CD14-positive monocyte (primary cell): ENCODE results near the gene ZCCHC14. TPM values are rescaled to one million over a fixed set of nuclear protein-coding genes. Genes with fewer than 3 reads are reported as not detected.
A peak's percentile ranks its signal among the peaks of the same experiment; 100 is the strongest.

Experiments
- DNase-seq, 3 donors: peaks; one replicate each; pipeline ENCODE4 v3.0.0-alpha.2; 2011 to 2022
- H2AFZ ChIP-seq: 2 replicates; pipeline ENCODE4 v1.6.0; 2012; ENCODE audit warnings: mild to moderate bottlenecking, low read depth, low read length, inconsistent platforms; ENCODE audit not compliant: insufficient read depth, poor library complexity, severe bottlenecking
- H3K27ac ChIP-seq, 2 donors: 1 replicate in 1 of 2; 2 replicates in 1 of 2; pipeline ENCODE4 v1.5.1; 2012 to 2013; ENCODE audit warnings: low read length in 2 of 2, control low read depth in 1 of 2, inconsistent platforms in 1 of 2, low read depth in 1 of 2, mild to moderate bottlenecking in 1 of 2
- H3K27me3 ChIP-seq, 2 donors: one replicate each; pipeline versions ENCODE4 v1.6.0 to v1.6.1; 2011 to 2013; ENCODE audit warnings: low read length in 2 of 2; ENCODE audit not compliant: control insufficient read depth in 2 of 2, insufficient read depth in 2 of 2
- H3K36me3 ChIP-seq, 2 donors: replicated peaks in 1 of 2; 1 replicate in 1 of 2; 2 replicates in 1 of 2; pipeline versions ENCODE4 v1.5.1 to v1.6.1; 2012 to 2013; ENCODE audit warnings: low read length in 2 of 2, control low read depth in 1 of 2, inconsistent platforms in 1 of 2, mild to moderate bottlenecking in 1 of 2; ENCODE audit not compliant: insufficient read depth in 2 of 2, control insufficient read depth in 1 of 2
- H3K4me1 ChIP-seq, 2 donors: 1 replicate in 1 of 2; 2 replicates in 1 of 2; pipeline versions ENCODE4 v1.5.1 to v1.6.1; 2012 to 2013; ENCODE audit warnings: low read length in 2 of 2, control low read depth in 1 of 2, inconsistent platforms in 1 of 2, mild to moderate bottlenecking in 1 of 2, moderate library complexity in 1 of 2; ENCODE audit not compliant: insufficient read depth in 2 of 2, control insufficient read depth in 1 of 2
- H3K4me2 ChIP-seq: replicated peaks from 2 replicates; pipeline ENCODE3; 2012; ENCODE audit warnings: low read length, moderate library complexity, mild to moderate bottlenecking; ENCODE audit not compliant: poor library complexity, severe bottlenecking; ENCODE audit errors: extremely low read depth
- H3K4me3 ChIP-seq, 3 experiments: fragments of 200-600 bp in 1 of 3; sonication (generic) in 1 of 3; replicated peaks in 1 of 3; 1 replicate in 2 of 3; 2 replicates in 1 of 3; pipeline ENCODE4 v1.5.1; 2011 to 2013; ENCODE audit warnings: low read length in 3 of 3, mild to moderate bottlenecking in 3 of 3, control low read depth in 2 of 3, low read depth in 2 of 3, inconsistent platforms in 1 of 3, moderate library complexity in 1 of 3
- H3K79me2 ChIP-seq: 2 replicates; pipeline ENCODE4 v1.6.0; 2012; ENCODE audit warnings: mild to moderate bottlenecking, control low read depth, inconsistent platforms, low read length, moderate library complexity; ENCODE audit not compliant: insufficient read depth
- H3K9ac ChIP-seq: 2 replicates; pipeline ENCODE4 v1.6.0; 2017; ENCODE audit warnings: low read length, mild to moderate bottlenecking; ENCODE audit not compliant: insufficient read depth, poor library complexity, severe bottlenecking
- H3K9me3 ChIP-seq, 2 donors: replicated peaks in 1 of 2; 1 replicate in 1 of 2; 2 replicates in 1 of 2; pipeline versions ENCODE4 v1.5.1 to v1.6.1; 2012 to 2013; ENCODE audit warnings: low read length in 2 of 2, control low read depth in 1 of 2; ENCODE audit not compliant: control insufficient read depth in 1 of 2, insufficient read depth in 1 of 2
- H4K20me1 ChIP-seq: 2 replicates; pipeline ENCODE4 v1.6.0; 2012; ENCODE audit warnings: mild to moderate bottlenecking, low read length, control low read depth, moderate library complexity; ENCODE audit not compliant: insufficient read depth
- H3K27ac Mint-ChIP-seq, 7 donors: one replicate each; pipeline ENCODE4 v1.8.0; 2020; ENCODE audit warnings: mild to moderate bottlenecking in 7 of 7, mixed read lengths in 7 of 7, moderate library complexity in 6 of 7, inconsistent platforms in 2 of 7
- H3K27me3 Mint-ChIP-seq, 3 donors: one replicate each; pipeline ENCODE4 v1.8.0; 2021 to 2022; ENCODE audit warnings: low read depth in 3 of 3, mild to moderate bottlenecking in 3 of 3, mixed read lengths in 3 of 3, moderate library complexity in 3 of 3, inconsistent platforms in 1 of 3
- H3K36me3 Mint-ChIP-seq, 2 donors: one replicate each; pipeline ENCODE4 v1.8.0; 2020; ENCODE audit warnings: mixed read lengths in 2 of 2, inconsistent platforms in 1 of 2, mild to moderate bottlenecking in 1 of 2
- H3K4me1 Mint-ChIP-seq: one replicate; pipeline ENCODE4 v1.8.0; 2020; ENCODE audit warnings: mild to moderate bottlenecking, mixed read lengths
- H3K4me3 Mint-ChIP-seq, 2 donors: one replicate each; pipeline ENCODE4 v1.8.0; 2020; ENCODE audit warnings: mild to moderate bottlenecking in 2 of 2, mixed read lengths in 2 of 2, moderate library complexity in 1 of 2
- H3K9me3 Mint-ChIP-seq, 7 donors: one replicate each; pipeline ENCODE4 v1.8.0; 2020 to 2022; ENCODE audit warnings: mixed read lengths in 7 of 7, mild to moderate bottlenecking in 6 of 7, moderate library complexity in 6 of 7, inconsistent platforms in 2 of 7
- WGBS: methylation state at CpG from one replicate; pipeline ENCODE4 v1.1.5; 2013; ENCODE audit warnings: missing lambda C conversion rate; ENCODE audit not compliant: insufficient coverage; 5-methylcytosine and 5-hydroxymethylcytosine counted together
- intact Hi-C, 2 donors: fragments of 100-400 bp; cut with micrococcal nuclease; formaldehyde crosslinking; loops; one replicate each; pipeline versions ENCODE4 v1.15.0 to v1.15.1; 2023
- polyA plus RNA-seq, 3 donors: library from polyadenylated mRNA; depleted of rRNA in 1 of 3; unstranded in 2 of 3; stranded (reverse) in 1 of 3; fragments of 300-500 nt in 2 of 3; fragments of >200 nt in 1 of 3; fragmentation: Illumina TruSeq in 2 of 3; gene quantifications; 1 replicate in 2 of 3; 2 replicates in 1 of 3; pipeline ENCODE4 v1.2.3, GENCODE V29; 2012 to 2021
- TF ChIP-seq, protein P1 (sequence below): fragments of 200-600 bp; IDR thresholded peaks from one replicate; pipeline ENCODE4 v1.8.0; 2022; ENCODE audit warnings: antibody characterized with exemption, mild to moderate bottlenecking

ZCCHC14 gene
- polyA plus RNA-seq, 3 donors: 0.11 to 4.0 (median 0.22) TPM

DNA sequence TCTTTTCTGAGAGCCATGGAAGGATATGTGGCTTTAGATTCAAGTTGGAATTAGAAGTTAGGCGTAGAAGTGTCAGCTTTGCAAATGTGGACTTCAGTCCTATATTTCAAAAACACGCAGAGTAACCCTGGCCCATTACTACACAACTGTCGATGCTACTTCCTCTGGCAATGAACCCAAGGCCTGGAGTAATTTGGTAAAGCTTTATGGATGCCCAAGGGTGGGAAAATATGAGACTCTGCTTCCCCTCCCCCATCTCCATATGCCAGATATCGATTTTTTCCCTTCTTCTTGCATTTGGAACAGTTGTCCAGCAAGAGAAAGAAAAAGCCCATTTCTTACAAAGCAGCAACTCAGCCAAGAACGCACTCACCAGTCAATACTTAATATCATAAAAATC lies 103.6 kb downstream of the ZCCHC14 start:
- peaks cover 43% of the 10 kb centered on the region for H3K4me1 Mint-ChIP-seq
- WGBS: no CpG with 5 or more reads among the region's 5 CpGs
- peaks cover 47 to 62% of the 10 kb centered on the region in 2 donors for H3K4me1 ChIP-seq
- TF ChIP-seq, protein P1, sequence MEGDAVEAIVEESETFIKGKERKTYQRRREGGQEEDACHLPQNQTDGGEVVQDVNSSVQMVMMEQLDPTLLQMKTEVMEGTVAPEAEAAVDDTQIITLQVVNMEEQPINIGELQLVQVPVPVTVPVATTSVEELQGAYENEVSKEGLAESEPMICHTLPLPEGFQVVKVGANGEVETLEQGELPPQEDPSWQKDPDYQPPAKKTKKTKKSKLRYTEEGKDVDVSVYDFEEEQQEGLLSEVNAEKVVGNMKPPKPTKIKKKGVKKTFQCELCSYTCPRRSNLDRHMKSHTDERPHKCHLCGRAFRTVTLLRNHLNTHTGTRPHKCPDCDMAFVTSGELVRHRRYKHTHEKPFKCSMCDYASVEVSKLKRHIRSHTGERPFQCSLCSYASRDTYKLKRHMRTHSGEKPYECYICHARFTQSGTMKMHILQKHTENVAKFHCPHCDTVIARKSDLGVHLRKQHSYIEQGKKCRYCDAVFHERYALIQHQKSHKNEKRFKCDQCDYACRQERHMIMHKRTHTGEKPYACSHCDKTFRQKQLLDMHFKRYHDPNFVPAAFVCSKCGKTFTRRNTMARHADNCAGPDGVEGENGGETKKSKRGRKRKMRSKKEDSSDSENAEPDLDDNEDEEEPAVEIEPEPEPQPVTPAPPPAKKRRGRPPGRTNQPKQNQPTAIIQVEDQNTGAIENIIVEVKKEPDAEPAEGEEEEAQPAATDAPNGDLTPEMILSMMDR: no peak
- intact Hi-C loops: loop anchor here in 1 of 2 donors (2.0 kb wide), 1 partner anchor 104 kb away; the partner anchor contains the start of gene ZCCHC14
- H3K27ac ChIP-seq: peak overlapping the region in 1 of 2 donors; percentile 98
- H2AFZ ChIP-seq: no peak overlapping the region
- peak overlapping the region; percentile 20 for H3K4me2 ChIP-seq
- no peaks in the 10 kb centered on the region for H3K27me3 ChIP-seq
- peaks cover 16% of the 10 kb centered on the region for H4K20me1 ChIP-seq
- DNase-seq: no peak
- peaks cover 17% of the 10 kb centered on the region for H3K79me2 ChIP-seq
- peaks cover 0 to 4% (median 2%) of the 10 kb centered on the region in 3 donors for H3K27me3 Mint-ChIP-seq
- no peaks in the 10 kb centered on the region for H3K9me3 ChIP-seq
- H3K9ac ChIP-seq: no peak overlapping the region
- H3K4me3 Mint-ChIP-seq: no peak overlapping the region
- H3K4me3 ChIP-seq: peak overlapping the region in 1 of 3 experiments; percentile 15
- H3K9me3 Mint-ChIP-seq: peaks cover 0 to 1% (median 0%) of the 10 kb centered on the region in 7 donors
- peaks cover 5 to 6% of the 10 kb centered on the region in 2 donors for H3K36me3 Mint-ChIP-seq
- H3K36me3 ChIP-seq: no peaks in the 10 kb centered on the region
- peak overlapping the region; percentile 79 to 98 (median 88) for H3K27ac Mint-ChIP-seq

DNA sequence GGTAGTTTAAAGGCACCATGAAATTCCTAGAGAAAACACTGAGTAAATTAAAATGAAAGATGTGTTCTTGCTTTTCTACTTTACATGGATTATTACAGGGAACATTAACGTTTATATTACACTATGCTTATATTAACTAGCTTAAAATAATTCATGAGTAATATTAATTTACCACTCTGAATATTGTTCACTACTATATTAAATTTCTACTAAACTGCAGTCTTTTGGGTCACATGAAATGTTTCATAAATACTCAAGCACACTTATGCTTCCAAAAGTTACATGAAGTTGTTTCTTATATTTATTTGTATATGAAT lies 104.0 kb downstream of the ZCCHC14 start:
- Histone ChIP-seq H3K4me3 (peak overlapping the region in 2 of 3 experiments; percentile 2 to 54), H3K27ac (peak overlapping the region; percentile 79 to 98), H3K4me2 (peak overlapping the region; percentile 67), H3K36me3 (no peaks in the 10 kb centered on the region), H3K4me1 (peaks cover 45 to 62% of the 10 kb centered on the region in 2 donors), H2AFZ (no peak overlapping the region), H4K20me1 (peaks cover 12% of the 10 kb centered on the region), H3K9ac (peak overlapping the region; percentile 36), H3K79me2 (peaks cover 13% of the 10 kb centered on the region), H3K27me3 (no peaks in the 10 kb centered on the region), H3K9me3 (no peaks in the 10 kb centered on the region)
- Mint-ChIP-seq H3K4me1 (peaks cover 38% of the 10 kb centered on the region), H3K36me3 (peaks cover 4 to 6% of the 10 kb centered on the region in 2 donors), H3K27ac (peak overlapping the region; percentile 94 to 99 (median 98)), H3K4me3 (peak overlapping the region; percentile 20 to 71), H3K9me3 (peaks cover 0 to 1% (median 0%) of the 10 kb centered on the region in 7 donors), H3K27me3 (peaks cover 0 to 4% (median 3%) of the 10 kb centered on the region in 3 donors)
- TF ChIP-seq, protein P1: no peak
- intact Hi-C loops: loop anchor here in 1 of 2 donors (2.0 kb wide), 1 partner anchor 104 kb away; the partner anchor contains the start of gene ZCCHC14
- DNase-seq: no peak
- no CpG with 5 or more reads among the region's 1 CpG for WGBS
